ENCODE results near the gene KRTAP22-2. TPM values are rescaled to one million over a fixed set of nuclear protein-coding genes. Genes with fewer than 3 reads are reported as not detected.

KRTAP22-2 gene
- total and polyA plus RNA-seq, 2 of the 4 experiments (the other 2 are of a cell fraction), result not detected

GRCh38 chr21:30563072-30563471 lies 27.1 kb downstream of the KRTAP22-2 start:
- no peak overlapping the region for H3K18ac ChIP-seq (ENCODE audit: low read depth, low read length)
- H4K5ac ChIP-seq (ENCODE audit: low read depth, low read length), result no peak overlapping the region
- H3K27ac ChIP-seq (ENCODE audit: insufficient read depth, low read length), result no peak overlapping the region
- dilution Hi-C loops (cut with HindIII; ENCODE audit: low sequenced_read_pairs, unreplicated experiment) (no loop called here), in situ Hi-C loops (cut with MboI; ENCODE audit: low sequenced_read_pairs) (no loop called here), intact Hi-C loops (cut with micrococcal nuclease) (no loop called here)
- H2BK5ac ChIP-seq (ENCODE audit: low read depth, low read length, poor library complexity, severe bottlenecking), result no peak overlapping the region
- H2AFZ ChIP-seq (replicated peaks; ENCODE audit: low read length, poor library complexity), result no peak overlapping the region
- no peak overlapping the region for H4K91ac ChIP-seq (ENCODE audit: insufficient read depth, low read depth, low read length)
- no peaks in the 10 kb centered on the region for H4K20me1 ChIP-seq (ENCODE audit: insufficient read depth, low read length)
- CTCF ChIA-PET, result no interaction called here
- H3K4me2 ChIP-seq (ENCODE audit: low read depth, low read length), result no peak overlapping the region
- no peak overlapping the region for H2BK120ac ChIP-seq (ENCODE audit: low read depth, low read length)
- DNase-seq (no peak), ATAC-seq (ENCODE audit: low read depth) (no peak)
- no peak overlapping the region for H3K9ac ChIP-seq (ENCODE audit: low read depth, low read length)
- 0% methylated on average over 1 of the region's 6 CpGs; no CpG with 5 or more reads in 1 of the 2 experiments for WGBS, 2 experiments (ENCODE audit: extremely low coverage in 2 of 2, insufficient read length in 1 of 2)
- no peak overlapping the region for H3K23ac ChIP-seq (ENCODE audit: low read depth, low read length)
- H3K56ac ChIP-seq (ENCODE audit: extremely low read depth, insufficient read depth, low read length), result no peak overlapping the region
- no peaks in the 10 kb centered on the region for H3K4me1 ChIP-seq (ENCODE audit: control insufficient read depth, insufficient read depth, low read length)
- POLR2A ChIA-PET (ENCODE audit: unreplicated experiment), result no interaction called here
- no peaks in the 10 kb centered on the region for H3K27me3 ChIP-seq (ENCODE audit: control insufficient read depth, insufficient read depth, low read length)
- no peaks in the 10 kb centered on the region for H3K36me3 ChIP-seq (ENCODE audit: control insufficient read depth, insufficient read depth, low read length)
- peaks cover 4% of the 10 kb centered on the region; the same call in 1 of the 2 replicates for H3K9me3 ChIP-seq (ENCODE audit: control insufficient read depth, insufficient read depth, low read length)
- H3K79me1 ChIP-seq (ENCODE audit: low read depth in 1 of 2, low read length in 2 of 2), result no peaks in the 10 kb centered on the region
- H4K8ac ChIP-seq (ENCODE audit: low read depth in 2 of 2, low read length in 2 of 2), result no peak overlapping the region
- no peaks in the 10 kb centered on the region for H3K9me1 ChIP-seq (ENCODE audit: insufficient read depth, low read length)
- no peak overlapping the region for H3K14ac ChIP-seq (replicated peaks; ENCODE audit: low read depth, low read length)
- no peak overlapping the region for H2BK15ac ChIP-seq (ENCODE audit: low read depth, low read length)
- H2BK20ac ChIP-seq (ENCODE audit: low read depth, low read length), result no peak overlapping the region
- BruUV-seq (replicated peaks), result no TSS peak
- H2AK5ac ChIP-seq (ENCODE audit: low read depth, low read length), result no peak overlapping the region
- no peak for TF ChIP-seq MAZ (IDR thresholded peaks at IDR 0.05; ENCODE audit: borderline replicate concordance, low read depth, low read length)
- TF ChIP-seq CEBPB (IDR thresholded peaks at IDR 0.05; ENCODE audit: low read depth, low read length), result no peak
- TF ChIP-seq MXI1 (IDR thresholded peaks at IDR 0.05; ENCODE audit: borderline replicate concordance, low read depth, low read length), result no peak
- TF ChIP-seq, protein P1, sequence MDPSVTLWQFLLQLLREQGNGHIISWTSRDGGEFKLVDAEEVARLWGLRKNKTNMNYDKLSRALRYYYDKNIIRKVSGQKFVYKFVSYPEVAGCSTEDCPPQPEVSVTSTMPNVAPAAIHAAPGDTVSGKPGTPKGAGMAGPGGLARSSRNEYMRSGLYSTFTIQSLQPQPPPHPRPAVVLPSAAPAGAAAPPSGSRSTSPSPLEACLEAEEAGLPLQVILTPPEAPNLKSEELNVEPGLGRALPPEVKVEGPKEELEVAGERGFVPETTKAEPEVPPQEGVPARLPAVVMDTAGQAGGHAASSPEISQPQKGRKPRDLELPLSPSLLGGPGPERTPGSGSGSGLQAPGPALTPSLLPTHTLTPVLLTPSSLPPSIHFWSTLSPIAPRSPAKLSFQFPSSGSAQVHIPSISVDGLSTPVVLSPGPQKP (IDR thresholded peaks at IDR 0.05; ENCODE audit: borderline replicate concordance, low read depth, low read length), result no peak
- no peak for TF ChIP-seq RAD21 (IDR thresholded peaks at IDR 0.05; ENCODE audit: low read length)
- TF ChIP-seq CHD1 (IDR thresholded peaks at IDR 0.05; ENCODE audit: low read depth, low read length), result no peak
- TF ChIP-seq SMC3 (IDR thresholded peaks at IDR 0.05; ENCODE audit: low read depth, low read length), result no peak
- no peak for TF ChIP-seq CTCF (conservative IDR thresholded peaks at IDR 0.05; ENCODE audit: low read depth, low read length)
- TF ChIP-seq BHLHE40 (IDR thresholded peaks at IDR 0.05; ENCODE audit: low read depth, low read length), result no peak
- TF ChIP-seq RFX5 (IDR thresholded peaks at IDR 0.05; ENCODE audit: low read depth, low read length), result no peak
- no peak for TF ChIP-seq RCOR1 (IDR thresholded peaks at IDR 0.05; ENCODE audit: insufficient replicate concordance, low read length)
- no peak for TF ChIP-seq MAFK (IDR thresholded peaks at IDR 0.05; ENCODE audit: low read depth, low read length)
- no peak for TF ChIP-seq NFE2L2 (IDR thresholded peaks at IDR 0.05; ENCODE audit: low read depth, low read length)
- TF ChIP-seq, protein P2, sequence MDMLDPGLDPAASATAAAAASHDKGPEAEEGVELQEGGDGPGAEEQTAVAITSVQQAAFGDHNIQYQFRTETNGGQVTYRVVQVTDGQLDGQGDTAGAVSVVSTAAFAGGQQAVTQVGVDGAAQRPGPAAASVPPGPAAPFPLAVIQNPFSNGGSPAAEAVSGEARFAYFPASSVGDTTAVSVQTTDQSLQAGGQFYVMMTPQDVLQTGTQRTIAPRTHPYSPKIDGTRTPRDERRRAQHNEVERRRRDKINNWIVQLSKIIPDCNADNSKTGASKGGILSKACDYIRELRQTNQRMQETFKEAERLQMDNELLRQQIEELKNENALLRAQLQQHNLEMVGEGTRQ (IDR thresholded peaks at IDR 0.05; ENCODE audit: low read depth, low read length), result no peak
- TF ChIP-seq POLR2A (IDR thresholded peaks at IDR 0.05; ENCODE audit: low read depth, low read length), result no peak
- no peak overlapping the region for H3K4me3 ChIP-seq (ENCODE audit: insufficient read depth, low read depth, low read length)
- no peak overlapping the region for H2AK9ac ChIP-seq (replicated peaks; ENCODE audit: low read depth, low read length, poor library complexity)
- H3K4ac ChIP-seq (ENCODE audit: low read depth, low read length), result no peak overlapping the region
